Activated gamma-delta T cell (primary cell): Measurements from ENCODE around the gene SLC23A2.

Source experiments
- DNase-seq: peaks from one replicate; lab custom pipeline; 2025; lab: John Stamatoyannopoulos, UW

The SLC23A2 gene

DNA sequence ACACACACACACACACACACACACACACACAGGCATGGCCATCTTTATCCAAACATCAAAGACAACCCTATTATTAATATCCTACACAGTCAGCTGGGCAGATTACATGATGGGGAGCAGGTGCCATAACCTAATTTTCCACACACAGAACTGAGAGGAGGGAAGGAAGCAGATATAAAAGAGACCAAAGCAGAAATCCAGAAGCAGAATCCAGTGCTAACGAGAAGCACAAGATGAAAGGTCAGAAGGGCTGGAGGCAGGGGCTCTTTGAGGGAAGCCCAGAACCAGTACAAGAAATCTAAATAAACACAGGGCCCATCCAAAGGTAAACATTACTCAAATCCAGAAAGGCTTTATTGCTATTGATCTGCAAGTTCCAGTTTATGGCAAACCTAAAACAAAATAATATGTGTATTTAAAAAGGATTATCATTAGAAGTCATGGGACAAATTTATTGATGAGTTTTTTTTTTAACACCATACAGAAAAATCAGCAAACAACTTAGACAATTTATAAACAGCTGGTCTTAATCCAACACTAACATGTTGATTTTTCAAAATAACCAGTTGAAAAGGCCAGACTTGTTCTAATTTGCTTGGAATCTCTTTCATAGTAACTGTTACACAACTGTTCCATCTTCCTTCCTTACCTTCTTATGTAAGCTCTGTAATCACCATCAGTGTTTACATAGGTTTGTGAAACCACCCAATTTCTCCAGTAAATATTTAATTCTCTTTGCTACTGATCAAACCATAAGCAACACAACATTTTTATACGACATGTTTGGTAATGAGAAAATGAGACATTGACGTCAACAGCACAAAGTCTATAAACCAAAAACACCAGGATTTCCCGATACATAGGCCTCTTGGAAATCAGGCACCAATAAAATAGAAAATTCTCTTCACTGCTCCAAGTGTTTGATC is 34.2 kb downstream of the SLC23A2 start:
- DNase-seq = no peak

DNA sequence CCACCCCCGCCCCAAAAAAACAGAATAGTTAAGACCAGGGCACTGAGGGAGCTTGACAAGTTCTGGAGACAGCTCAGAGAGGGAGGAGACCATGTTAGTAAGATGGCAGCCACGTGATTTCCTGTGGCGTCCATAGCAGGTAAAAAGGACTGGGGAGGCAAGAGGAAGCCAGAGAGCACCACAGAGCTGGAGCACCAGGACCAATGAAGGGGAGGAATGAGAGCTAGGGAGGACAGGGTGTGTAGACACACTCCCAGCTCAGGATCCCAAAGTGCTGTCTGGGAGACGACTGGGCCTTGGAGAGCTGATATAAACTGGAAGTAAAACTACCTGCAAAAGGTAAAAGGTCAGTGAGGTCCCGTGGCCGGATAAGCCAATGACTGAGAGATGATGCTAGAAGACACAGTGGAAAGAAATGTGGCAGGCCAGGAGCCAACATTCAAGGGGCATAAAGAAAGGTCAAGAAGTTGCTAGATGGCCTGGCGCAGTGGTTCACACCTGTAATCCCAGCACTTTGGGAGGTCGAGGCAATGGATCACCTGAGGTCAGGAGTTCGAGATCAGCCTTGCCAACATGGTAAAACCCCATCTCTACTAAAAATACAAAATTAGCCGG is 39.0 kb downstream of the SLC23A2 start:
- no peak for DNase-seq

DNA sequence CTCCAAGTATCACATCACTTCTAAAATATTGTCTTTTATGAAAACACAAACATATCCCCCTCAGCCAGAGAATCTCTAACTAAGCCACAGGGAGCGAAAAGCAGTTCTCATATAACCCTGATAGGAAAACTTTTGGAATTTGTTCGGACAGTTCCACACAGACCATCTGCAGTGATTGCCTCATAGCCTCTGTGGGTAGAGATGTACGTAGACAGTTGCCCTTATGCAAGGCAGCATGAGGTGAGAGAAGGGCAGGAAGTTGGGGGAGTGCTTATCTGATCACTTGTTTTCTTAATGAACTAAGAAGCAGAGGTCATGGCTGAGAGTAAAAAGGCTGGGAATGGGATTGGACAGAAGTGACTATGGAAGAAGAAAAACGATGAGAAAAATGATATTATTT is 39.6 kb downstream of the SLC23A2 start:
- no peak for DNase-seq

DNA sequence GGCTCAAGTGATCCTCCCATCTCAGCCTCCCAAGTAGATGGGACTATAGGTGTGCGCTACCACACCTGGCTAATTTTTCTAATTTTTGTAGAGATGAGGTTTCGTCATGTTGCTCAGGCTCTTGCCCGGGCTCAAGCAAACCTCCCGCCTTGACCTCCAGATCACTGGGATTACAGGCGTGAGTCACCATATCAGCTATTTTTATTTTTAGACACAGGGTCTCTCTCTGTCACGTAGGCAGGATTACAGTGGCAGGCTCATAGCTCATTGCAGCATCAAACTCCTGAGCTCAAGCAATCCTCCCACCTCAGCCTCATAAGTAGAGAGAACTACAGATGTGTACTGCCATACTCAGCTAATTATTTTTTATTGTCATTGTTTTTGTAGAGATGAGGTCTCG is 41.7 kb downstream of the SLC23A2 start:
- no peak for DNase-seq

DNA sequence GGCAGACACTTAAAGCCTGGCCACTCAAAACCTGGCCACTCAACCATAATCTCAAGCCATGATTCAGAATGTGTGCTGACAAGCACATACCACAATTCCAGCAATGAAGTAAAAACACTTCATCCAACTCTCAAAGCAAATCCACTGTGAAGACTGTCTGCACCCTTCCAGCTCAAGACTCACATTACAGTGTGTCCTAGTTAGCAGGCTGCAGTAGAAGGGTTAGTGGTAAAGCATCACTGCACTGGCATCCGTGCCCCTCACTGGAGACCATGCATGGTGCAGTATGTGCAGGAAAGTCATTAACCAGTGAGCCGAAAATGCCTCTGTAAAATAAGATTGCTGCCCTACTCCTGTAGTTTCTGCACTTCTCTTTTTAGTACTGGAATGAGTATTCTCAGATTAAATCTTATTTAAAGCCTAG is 43.4 kb downstream of the SLC23A2 start:
- DNase-seq = no peak

DNA sequence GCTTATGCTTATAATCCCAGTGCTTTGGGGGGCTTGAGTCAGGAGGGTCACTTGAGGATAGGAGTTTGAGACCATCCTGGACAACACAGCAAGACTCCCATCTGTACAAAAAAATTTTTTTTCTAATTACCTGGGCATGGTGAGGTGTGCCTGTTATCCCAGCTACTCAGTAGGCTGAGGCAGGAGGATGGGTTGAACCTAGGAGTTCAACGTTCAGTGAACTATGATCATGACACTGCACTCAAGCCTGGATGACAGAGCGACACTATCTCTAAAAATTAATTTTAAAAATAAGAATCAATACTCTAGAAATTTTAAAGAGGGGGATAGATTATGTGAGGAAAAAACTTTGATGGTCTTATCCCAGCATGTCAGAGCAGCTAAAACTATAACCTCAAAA is 44.1 kb downstream of the SLC23A2 start:
- DNase-seq = no peak

DNA sequence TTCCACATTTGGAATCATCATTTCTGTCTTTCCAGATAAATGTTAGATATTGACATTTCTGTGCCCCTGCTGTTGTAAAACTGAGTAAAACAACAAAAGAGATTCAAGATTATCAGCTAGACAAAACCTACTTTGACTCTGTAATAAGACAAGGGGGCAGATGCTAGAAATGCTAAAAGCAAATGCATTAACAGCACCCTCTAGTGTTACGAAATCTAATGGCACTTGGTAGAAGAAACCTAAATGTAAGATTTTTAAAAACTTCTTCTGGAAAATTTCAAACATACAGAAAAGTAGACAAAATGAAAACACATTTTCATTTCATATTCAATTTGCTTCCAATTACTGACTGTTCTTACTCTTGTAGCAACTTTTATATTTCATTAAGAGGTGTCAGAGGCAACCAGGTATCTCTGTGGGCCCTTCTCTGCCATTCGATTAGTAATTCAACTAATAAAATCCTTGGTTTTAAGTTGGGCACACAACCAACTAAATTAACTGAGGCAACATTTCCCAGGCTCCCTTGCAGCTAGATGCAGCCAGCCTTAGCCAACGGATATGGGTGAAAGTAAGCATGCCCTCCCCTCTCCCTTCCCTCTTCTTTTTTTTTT is 45.0 kb downstream of the SLC23A2 start:
- no peak for DNase-seq

DNA sequence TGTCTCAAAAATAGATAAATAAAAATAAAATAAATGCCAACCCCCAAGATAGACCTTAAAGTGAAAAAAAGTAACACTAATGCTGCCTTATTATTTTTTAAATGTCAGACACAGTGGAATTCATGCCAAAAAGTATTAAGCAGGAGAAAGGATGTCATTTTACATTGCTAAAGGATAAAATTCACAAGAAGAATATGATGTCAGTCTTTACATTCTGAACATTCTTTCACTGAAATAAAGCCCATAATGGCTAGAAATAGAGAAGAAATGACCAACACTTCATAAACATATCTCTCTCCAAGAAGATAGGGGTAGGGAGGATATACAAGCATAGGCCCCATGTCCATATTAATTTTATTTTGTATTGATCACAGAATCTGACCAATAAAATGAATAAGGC is 47.4 kb downstream of the SLC23A2 start:
- DNase-seq = no peak

DNA sequence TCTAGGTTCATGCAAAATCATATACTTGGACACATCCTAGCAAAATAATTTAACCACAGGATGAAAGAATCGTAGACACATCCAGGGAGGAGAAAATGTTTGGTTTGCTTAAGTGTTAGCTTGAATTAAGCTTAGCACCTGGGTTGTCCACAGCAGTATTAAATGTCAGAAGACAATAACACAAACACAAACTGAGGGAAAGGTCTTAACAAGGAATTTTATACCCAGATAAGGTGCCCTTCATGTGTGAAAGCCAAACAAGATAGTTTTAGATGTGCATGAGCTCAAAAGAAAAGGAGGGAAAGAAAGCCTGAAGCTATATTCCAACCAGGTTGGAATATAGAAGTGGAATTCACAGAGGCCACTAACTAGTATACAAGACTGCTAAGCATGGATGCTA is 49.1 kb downstream of the SLC23A2 start:
- no peak for DNase-seq

DNA sequence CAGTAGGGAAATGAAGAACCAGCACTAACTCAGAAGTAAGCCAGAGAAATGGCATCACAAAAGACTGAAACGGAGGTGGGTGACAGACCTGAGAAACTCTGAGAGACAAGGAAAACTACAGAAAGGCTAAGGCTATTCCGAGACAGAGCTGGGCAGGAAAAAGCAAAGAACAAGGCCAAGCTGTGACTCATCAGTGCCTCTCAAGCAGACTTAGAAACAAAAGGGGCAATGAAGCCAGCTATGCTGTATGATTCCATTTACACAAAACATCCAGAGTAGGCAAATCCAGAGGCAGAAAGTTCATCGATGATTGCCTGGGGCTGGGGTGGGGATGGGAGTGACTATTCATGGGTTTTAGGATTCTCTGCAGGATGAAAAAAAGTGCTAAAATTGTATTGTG is 50.0 kb downstream of the SLC23A2 start:
- no peak for DNase-seq

DNA sequence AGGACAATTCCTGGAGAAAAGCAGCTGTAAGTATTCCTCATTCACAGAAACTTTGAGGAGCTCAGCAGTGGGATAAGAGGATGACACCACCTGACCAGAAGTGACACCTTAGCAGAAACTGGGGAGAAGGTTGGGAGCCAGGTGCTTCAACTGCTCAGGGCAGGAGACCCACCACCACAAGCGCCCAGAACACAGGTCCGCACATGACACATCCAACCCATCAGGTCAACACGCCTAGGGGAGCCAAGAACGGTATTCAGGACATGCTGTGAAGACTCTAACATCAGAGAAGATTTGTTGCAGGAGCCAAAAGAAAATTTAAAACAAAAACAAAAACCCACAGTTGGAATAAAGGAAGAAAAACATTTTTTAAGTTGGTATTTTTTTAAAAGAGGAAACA is 50.5 kb downstream of the SLC23A2 start:
- DNase-seq = no peak

DNA sequence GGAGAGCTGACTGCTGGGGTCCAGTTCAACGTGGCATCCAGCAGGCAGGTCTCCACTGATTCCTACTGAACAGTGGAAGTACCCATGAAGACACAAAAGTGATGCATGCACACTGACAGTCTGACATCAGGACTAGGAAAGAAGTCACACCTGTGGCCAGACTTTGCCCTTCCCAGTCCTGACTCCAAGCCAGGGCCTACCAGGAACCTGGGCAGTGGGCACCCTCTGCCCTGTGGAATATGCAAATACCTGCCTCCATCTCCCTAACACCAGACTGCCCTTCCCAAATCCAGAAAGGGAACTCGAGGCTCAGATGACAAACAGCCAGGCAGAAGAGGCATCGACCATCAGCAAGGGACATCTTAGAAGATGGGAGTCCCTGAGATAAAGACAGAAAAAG is 50.9 kb downstream of the SLC23A2 start:
- no peak for DNase-seq

DNA sequence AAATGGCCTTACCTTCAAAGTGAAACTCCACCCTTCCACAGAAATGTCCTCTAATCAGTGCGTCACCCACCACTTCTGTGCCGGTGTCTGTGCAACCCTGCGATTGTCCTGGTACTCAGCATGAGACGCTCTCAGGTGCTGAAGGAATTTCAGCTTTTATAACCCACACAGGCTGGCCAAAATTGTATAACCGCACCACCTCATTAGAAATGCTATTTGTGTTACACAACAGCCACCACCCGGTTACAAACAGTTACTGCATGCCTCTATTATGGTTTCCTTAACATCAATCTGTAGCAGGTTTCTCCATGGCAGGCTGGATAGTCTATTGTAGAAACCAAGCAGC is 51.5 kb downstream of the SLC23A2 start:
- DNase-seq = no peak

DNA sequence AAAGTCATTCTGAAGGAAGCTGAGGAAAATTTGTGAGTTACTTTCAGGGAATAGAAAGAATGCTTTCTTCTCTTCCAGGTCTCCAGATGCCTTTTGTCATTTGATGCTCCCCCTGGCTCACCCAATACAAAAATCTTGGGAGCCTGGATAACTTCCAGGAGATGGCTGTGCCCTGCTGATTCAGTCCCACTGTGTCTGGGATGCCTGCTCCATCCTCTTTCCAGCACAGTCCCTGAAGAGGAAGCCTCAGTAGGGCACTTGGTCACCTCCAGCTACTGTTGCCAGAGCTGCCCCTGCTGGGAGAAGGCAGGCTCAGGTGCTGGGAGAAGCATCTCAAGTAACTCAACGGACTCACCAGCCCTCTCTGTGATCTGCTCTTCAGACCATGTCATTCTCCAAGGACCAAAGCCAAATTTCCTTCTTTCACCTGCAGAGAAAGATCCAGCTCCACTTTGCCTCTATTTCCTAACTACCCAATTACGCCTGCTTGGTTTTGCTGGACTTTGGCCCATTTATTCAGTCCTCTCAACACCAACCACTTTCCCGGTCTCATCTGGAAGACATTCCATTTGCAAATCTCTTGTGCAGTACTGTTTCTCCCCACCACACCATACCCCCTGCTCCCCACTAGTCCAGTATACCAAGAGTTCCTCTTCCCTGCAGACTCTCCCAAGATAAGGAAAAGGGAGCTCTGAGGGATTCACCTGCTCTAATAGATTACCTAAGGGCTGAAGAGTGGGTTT is 53.3 kb downstream of the SLC23A2 start:
- no peak for DNase-seq

DNA sequence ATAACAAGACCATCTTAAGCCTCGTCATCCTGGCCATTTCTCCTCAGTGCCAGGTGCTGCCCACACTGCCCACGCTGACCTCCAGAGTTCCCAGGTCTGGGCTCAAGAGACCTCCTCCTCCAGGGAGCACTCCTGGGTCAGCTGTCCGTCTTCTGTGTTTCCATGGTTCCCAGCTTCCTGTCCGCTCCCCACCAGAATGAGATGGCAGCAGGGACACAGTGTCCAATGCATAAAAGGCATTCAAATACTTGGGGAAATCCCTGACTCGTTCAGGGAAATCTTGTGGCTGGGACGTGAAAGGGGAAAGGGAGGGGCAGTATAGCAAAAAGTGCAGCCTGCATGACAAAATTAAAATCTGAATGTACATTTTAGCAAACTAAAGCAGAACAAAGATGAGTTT is 54.3 kb downstream of the SLC23A2 start:
- DNase-seq = no peak

DNA sequence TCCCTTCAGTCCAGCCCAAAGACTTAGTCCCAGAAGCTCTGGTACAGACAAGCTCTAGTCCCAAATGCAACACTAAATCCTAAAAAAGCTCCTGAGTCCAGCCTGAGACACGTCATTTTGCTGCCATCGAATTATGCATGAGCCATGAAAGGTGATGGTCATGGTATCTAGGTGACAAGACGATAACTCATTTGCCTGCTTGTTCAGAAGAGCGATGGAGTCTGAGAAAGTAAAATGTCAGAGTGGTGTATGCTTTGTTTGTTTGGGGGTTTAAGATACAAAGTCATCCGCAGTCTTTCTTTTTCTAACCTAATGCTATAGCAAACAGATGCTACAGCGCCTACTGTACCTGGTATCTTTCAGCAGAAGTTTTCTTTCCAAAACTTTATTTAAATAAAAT is 54.7 kb downstream of the SLC23A2 start:
- no peak for DNase-seq

DNA sequence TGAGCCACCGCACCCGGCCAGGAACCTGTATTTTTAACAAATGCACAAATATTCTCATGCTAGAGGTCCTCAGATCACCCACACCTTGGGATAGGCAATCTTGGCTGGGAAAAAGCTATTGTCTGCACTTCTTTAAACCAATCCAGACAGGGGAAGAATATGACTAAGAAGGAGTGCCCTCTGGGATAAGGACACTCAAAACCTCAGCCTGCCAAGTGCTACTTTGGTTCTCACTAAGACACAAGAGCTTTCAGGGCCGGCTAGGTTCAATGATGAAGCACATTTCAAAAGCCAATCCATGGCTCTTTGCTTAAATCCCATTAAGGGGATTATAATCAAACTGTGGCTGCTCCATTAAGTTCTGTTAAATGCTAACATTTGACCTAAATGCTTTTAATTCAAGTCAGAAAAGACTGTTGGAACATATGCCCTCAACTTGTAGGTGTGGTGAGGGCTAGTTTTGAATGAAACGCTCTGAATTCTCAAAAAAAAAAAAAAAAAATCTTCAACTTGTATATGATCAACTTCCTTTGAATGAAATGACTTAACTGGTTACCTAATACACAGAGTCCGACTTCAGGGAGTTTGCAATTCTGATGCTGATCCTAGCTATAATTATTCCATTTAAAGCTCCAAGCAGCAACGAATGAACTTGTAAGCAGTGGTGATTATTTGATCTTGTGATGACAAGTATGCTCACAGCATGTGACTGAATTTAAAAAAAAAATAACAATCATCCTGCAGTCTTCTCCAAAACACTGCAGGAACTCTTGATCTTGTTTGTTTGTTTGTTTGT is 56.6 kb downstream of the SLC23A2 start:
- DNase-seq = no peak

DNA sequence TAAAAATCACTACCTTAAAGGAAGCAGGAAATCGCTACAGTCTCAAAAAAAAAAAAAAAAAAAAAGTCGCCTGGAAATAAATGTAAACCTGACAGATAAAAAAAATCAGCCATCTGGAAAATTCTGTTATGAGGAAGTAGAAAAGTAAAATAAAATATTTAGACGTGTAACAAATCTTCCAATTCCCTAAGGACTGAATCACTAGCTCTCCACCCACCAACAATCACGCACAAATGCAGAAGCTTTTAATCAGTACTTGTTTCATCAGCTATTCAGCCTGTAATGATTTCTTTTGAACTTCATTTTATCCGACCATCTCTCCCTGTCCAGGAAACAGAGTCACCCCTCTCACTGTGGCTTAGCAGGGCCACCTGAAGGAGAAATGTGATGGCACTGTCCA is 59.0 kb downstream of the SLC23A2 start:
- no peak for DNase-seq

DNA sequence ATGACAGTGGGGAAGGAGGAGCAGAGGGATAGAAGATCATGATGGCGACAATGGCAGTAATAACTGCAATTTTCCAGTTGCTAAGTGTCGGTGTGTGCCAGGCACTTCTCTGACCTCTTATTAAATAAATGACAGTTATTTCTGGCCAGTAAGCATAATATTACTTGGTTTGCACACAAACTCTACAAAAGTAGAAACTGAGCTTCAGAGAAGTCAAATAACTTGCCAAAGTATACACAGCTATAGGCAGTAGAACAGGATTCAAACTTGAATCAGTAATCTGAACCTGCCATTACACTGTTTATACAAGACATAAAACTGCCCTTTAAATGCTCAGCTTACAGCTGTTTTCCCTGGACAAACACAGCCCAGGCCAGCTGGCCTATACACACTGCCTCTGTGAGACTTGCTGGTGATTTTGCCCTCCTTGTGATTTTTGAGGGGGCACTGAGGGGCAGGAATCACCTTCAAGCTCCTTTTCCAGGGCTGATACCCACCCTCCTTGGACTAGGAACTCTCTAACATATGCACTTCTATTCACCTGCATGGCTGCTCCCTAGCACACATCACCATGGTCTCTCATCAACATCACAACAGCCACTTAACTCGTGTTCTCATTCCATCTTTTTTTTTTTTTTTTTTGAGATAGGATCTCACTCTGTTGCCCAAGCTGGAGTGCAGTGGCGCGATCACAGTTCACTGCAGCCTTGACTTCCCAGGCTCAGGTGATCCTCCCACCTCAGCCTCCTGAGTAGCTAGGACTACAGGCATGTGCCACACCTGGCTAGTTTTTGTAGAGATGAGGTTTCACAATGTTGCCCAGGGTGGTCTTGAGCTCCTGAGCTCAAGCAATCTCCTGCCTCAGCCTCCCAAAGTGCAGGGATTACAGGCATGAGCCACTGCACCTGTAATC is 63.6 kb downstream of the SLC23A2 start:
- DNase-seq = no peak

DNA sequence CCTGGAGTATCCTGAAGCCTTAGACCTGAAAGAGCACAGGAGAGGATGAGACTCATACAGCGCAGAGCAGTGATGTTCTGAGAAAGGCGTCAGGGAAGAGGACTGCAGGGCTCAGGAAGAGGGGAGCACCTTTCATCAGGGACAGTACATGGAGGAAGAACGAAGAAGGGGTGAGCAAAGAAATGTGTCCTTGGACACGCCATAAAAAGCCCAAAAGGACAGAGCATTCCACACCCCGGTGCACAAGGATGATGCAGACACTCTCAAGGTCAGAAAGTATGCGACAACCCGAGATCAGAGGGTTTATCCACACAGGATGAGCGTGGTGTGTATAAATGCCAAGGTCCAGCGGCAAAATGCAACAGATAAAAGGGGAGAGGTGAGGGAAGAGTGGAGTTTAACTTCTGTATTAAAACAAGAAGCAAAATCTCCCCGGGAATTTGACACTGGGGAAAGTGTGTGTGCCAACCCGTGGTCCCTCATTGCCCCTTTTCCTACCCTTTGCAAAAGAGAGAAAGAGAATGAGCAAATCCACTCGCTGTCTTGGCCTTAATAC is 64.4 kb downstream of the SLC23A2 start:
- DNase-seq = no peak
